ENCODE data around the gene DAPK1.

DAPK1 gene

GRCh38 chr9:87673446-87674120 is 175.9 kb downstream of the DAPK1 start:
- no peak overlapping the region for H3K27ac Mint-ChIP-seq
- H3K27me3 Mint-ChIP-seq (ENCODE audit: low read depth), result no peaks in the 10 kb centered on the region
- peaks cover 6% of the 10 kb centered on the region for H3K4me1 Mint-ChIP-seq
- H3K9me3 Mint-ChIP-seq, result no peaks in the 10 kb centered on the region
- H3K4me3 Mint-ChIP-seq, result no peak overlapping the region
- peaks cover 23% of the 10 kb centered on the region for H3K36me3 Mint-ChIP-seq (ENCODE audit: low read depth)
- no peak for TF ChIP-seq CTCF (IDR thresholded peaks at IDR 0.05; ENCODE audit: unreplicated experiment in 3 of 3)

- no peak overlapping the region for H3K4me3 Mint-ChIP-seq
- H3K36me3 Mint-ChIP-seq (ENCODE audit: low read depth), result peaks cover 22% of the 10 kb centered on the region
- H3K27me3 Mint-ChIP-seq (ENCODE audit: low read depth), result no peaks in the 10 kb centered on the region
- H3K4me1 Mint-ChIP-seq, result peaks cover 6% of the 10 kb centered on the region
- no peak overlapping the region for H3K27ac Mint-ChIP-seq
- no peaks in the 10 kb centered on the region for H3K9me3 Mint-ChIP-seq
- no peak for TF ChIP-seq CTCF (IDR thresholded peaks at IDR 0.05; ENCODE audit: unreplicated experiment in 3 of 3)
Observed at GRCh38 chr9:87674565-87675299, 177.1 kb downstream of the DAPK1 start.

- Mint-ChIP-seq H3K36me3 (ENCODE audit: low read depth) (peaks cover 27% of the 10 kb centered on the region), H3K9me3 (no peaks in the 10 kb centered on the region), H3K4me3 (no peak overlapping the region), H3K27me3 (ENCODE audit: low read depth) (no peaks in the 10 kb centered on the region), H3K4me1 (peaks cover 6% of the 10 kb centered on the region), H3K27ac (no peak overlapping the region)
- TF ChIP-seq CTCF (IDR thresholded peaks at IDR 0.05; ENCODE audit: unreplicated experiment in 3 of 3), result no peak
Observed at GRCh38 chr9:87675906-87676515, 178.3 kb downstream of the DAPK1 start.

DNA sequence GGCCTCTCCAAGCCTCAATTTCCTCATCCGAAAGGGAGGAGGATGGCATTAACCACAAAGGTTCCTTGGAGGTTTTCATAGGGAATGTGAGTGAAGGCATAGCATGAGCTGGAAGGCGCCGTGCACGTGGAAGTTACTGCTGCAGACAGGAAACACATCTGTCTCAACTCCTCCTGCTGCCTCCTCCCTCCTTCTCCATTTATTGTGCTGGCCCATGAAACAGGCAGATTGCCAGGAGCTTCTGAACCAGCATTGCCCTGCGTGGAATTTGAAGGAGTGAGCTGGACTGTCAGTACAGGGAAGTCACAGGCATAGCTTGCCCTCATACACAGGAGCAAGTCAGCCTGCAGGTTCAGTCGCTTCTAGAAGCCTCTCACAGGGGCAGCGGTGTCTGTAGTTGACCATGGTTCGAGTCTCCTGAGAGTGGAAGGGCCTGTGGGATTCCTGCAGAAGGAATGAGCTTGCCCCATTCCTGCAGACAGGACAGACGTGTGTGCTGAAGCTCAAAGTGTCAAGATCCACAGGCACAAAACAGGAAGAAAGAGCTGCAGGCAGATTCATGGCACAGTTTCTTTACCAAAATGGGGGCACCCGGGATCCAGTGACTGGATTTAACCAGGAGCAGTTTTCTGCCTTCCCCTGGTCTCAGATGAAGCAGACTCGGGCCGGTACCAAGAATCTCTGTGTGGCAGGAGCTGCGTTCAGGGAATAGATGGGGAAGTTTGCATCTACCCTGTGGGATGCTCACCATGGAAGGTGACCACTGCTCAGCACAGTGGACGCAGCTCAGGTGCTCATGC is 179.5 kb downstream of the DAPK1 start:
- peaks cover 9% of the 10 kb centered on the region for H3K4me1 Mint-ChIP-seq

More for the DNA sequence above, 179.5 kb downstream of the DAPK1 start:
- Mint-ChIP-seq H3K27ac (no peak overlapping the region), H3K36me3 (ENCODE audit: low read depth) (peaks cover 34% of the 10 kb centered on the region), H3K27me3 (ENCODE audit: low read depth) (no peaks in the 10 kb centered on the region), H3K9me3 (no peaks in the 10 kb centered on the region), H3K4me3 (no peak overlapping the region)
- no peak for TF ChIP-seq CTCF (IDR thresholded peaks at IDR 0.05; ENCODE audit: unreplicated experiment in 3 of 3)
